ENCODE measurements around the gene GRK5.

Gene GRK5

GRCh38 chr10:119346095-119346832, 138.9 kb downstream of the GRK5 start:
- DNase-seq (ENCODE audit: extremely low spot score): no peak
- POLR2A ChIA-PET: interaction anchor here (0.6 kb wide), 1 partner anchor 9 kb away, joined by 3 read pairs; no protein-coding TSS in a partner anchor
- CTCF ChIA-PET: no interaction called here
- TF ChIP-seq HDGF (IDR thresholded peaks at IDR 0.05; ENCODE audit: borderline replicate concordance): no peak
- no peak for TF ChIP-seq SP1 (IDR thresholded peaks at IDR 0.05)
- no peak for TF ChIP-seq ELF4 (IDR thresholded peaks at IDR 0.05)
- no peak for TF ChIP-seq LEF1 (IDR thresholded peaks at IDR 0.05; ENCODE audit: borderline replicate concordance)
- TF ChIP-seq ZNF384 (IDR thresholded peaks at IDR 0.05): no peak
- no peak for TF ChIP-seq FOXK2 (IDR thresholded peaks at IDR 0.05)
- no peak for TF ChIP-seq TARDBP (IDR thresholded peaks at IDR 0.05)
- TF ChIP-seq FOXM1 (IDR thresholded peaks at IDR 0.05; ENCODE audit: borderline replicate concordance): no peak
- TF ChIP-seq FOXA1 (IDR thresholded peaks at IDR 0.05): no peak
- no peak for TF ChIP-seq SUZ12 (IDR thresholded peaks at IDR 0.05)
- TF ChIP-seq CTBP1 (IDR thresholded peaks at IDR 0.05; ENCODE audit: borderline replicate concordance): no peak
- TF ChIP-seq NFRKB (IDR thresholded peaks at IDR 0.05): no peak

- POLR2A ChIA-PET: interaction anchor here (1.4 kb wide), 1 partner anchor 140 kb away, joined by 4 read pairs; the partner anchor contains the start of gene GRK5
- no peak for DNase-seq (ENCODE audit: extremely low spot score)
- CTCF ChIA-PET: no interaction called here
- no peak for TF ChIP-seq CTBP1 (IDR thresholded peaks at IDR 0.05; ENCODE audit: borderline replicate concordance)
- no peak for TF ChIP-seq PKNOX1 (IDR thresholded peaks at IDR 0.05)
- no peak for TF ChIP-seq BHLHE40 (IDR thresholded peaks at IDR 0.05; ENCODE audit: borderline replicate concordance)
- no peak for TF ChIP-seq FOXA1 (IDR thresholded peaks at IDR 0.05)
- no peak for TF ChIP-seq TARDBP (IDR thresholded peaks at IDR 0.05)
- no peak for TF ChIP-seq NFRKB (IDR thresholded peaks at IDR 0.05)
- TF ChIP-seq ARNT (IDR thresholded peaks at IDR 0.05): no peak
- no peak for TF ChIP-seq ELF4 (IDR thresholded peaks at IDR 0.05)
- TF ChIP-seq FOXM1 (IDR thresholded peaks at IDR 0.05; ENCODE audit: borderline replicate concordance): no peak
Measured at GRCh38 chr10:119347181-119347974, 140.0 kb downstream of the GRK5 start.

DNA sequence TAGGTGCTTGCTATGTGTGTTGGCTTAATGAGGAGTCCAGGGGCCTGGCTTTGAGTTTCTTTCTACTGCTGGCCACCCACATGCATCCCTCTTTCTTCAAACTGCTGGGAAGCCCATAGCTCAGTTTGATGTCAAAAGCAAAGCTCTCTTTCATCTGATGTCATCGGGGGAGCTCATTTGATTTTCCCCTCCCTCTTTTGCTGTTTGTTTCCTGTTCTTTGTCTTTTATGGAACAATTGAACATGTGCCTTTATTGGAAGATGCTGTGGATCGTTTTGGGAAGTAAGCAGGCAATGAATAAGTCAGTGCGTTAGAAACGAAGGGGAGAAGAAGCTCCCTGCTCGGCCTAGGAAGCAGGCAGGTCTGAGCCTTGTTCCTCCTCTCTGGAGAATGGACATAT, 140.7 kb downstream of the GRK5 start:
- ChIA-PET CTCF (no interaction called here), POLR2A (interaction anchor here (1.4 kb wide), 1 partner anchor 141 kb away, joined by 4 read pairs; the partner anchor contains the start of gene GRK5)

GRCh38 chr10:119348516-119349240, 141.3 kb downstream of the GRK5 start:
- no peak for TF ChIP-seq SP1 (IDR thresholded peaks at IDR 0.05)
- no peak for TF ChIP-seq SUZ12 (IDR thresholded peaks at IDR 0.05)
- no peak for TF ChIP-seq NFRKB (IDR thresholded peaks at IDR 0.05)
- no peak for TF ChIP-seq CTBP1 (IDR thresholded peaks at IDR 0.05; ENCODE audit: borderline replicate concordance)
- TF ChIP-seq HDGF (IDR thresholded peaks at IDR 0.05; ENCODE audit: borderline replicate concordance): no peak
- no peak for TF ChIP-seq PKNOX1 (IDR thresholded peaks at IDR 0.05)
- no peak for TF ChIP-seq TARDBP (IDR thresholded peaks at IDR 0.05)
- TF ChIP-seq ARNT (IDR thresholded peaks at IDR 0.05): no peak
- no peak for TF ChIP-seq ZNF384 (IDR thresholded peaks at IDR 0.05)
- no peak for TF ChIP-seq FOXA1 (IDR thresholded peaks at IDR 0.05)
- no peak for TF ChIP-seq ELF4 (IDR thresholded peaks at IDR 0.05)
- TF ChIP-seq FOXM1 (IDR thresholded peaks at IDR 0.05; ENCODE audit: borderline replicate concordance): no peak
- TF ChIP-seq L3MBTL2 (conservative IDR thresholded peaks at IDR 0.05): no peak
- no peak for TF ChIP-seq FOXK2 (IDR thresholded peaks at IDR 0.05)
- no peak for TF ChIP-seq BHLHE40 (IDR thresholded peaks at IDR 0.05; ENCODE audit: borderline replicate concordance)
- TF ChIP-seq LEF1 (IDR thresholded peaks at IDR 0.05; ENCODE audit: borderline replicate concordance): no peak
- ChIA-PET POLR2A (interaction anchor here (1.4 kb wide), 1 partner anchor 141 kb away, joined by 4 read pairs; the partner anchor contains the start of gene GRK5), CTCF (no interaction called here)
- no peak for DNase-seq (ENCODE audit: extremely low spot score)

More for the DNA sequence above, 140.7 kb downstream of the GRK5 start:
- no peak for DNase-seq (ENCODE audit: extremely low spot score)
- TF ChIP-seq ZNF384 (IDR thresholded peaks at IDR 0.05): no peak
- no peak for TF ChIP-seq NFRKB (IDR thresholded peaks at IDR 0.05)
- no peak for TF ChIP-seq SUZ12 (IDR thresholded peaks at IDR 0.05)
- no peak for TF ChIP-seq SP1 (IDR thresholded peaks at IDR 0.05)
- TF ChIP-seq TARDBP (IDR thresholded peaks at IDR 0.05): no peak
- no peak for TF ChIP-seq ARNT (IDR thresholded peaks at IDR 0.05)
- no peak for TF ChIP-seq CTBP1 (IDR thresholded peaks at IDR 0.05; ENCODE audit: borderline replicate concordance)

- CTCF ChIA-PET: no interaction called here
- POLR2A ChIA-PET: no interaction called here
- no peak for DNase-seq (ENCODE audit: extremely low spot score)
- TF ChIP-seq ZNF384 (IDR thresholded peaks at IDR 0.05): no peak
Measured at GRCh38 chr10:119349341-119349740, 142.0 kb downstream of the GRK5 start.

- POLR2A ChIA-PET: no interaction called here
- CTCF ChIA-PET: no interaction called here
Measured at GRCh38 chr10:119349937-119350501, 142.6 kb downstream of the GRK5 start.

More at GRCh38 chr10:119349937-119350501, 142.6 kb downstream of the GRK5 start:
- no peak for TF ChIP-seq FOXM1 (IDR thresholded peaks at IDR 0.05; ENCODE audit: borderline replicate concordance)
- no peak for TF ChIP-seq ELF4 (IDR thresholded peaks at IDR 0.05)
- TF ChIP-seq FOXA1 (IDR thresholded peaks at IDR 0.05): no peak
- no peak for TF ChIP-seq ZNF384 (IDR thresholded peaks at IDR 0.05)
- no peak for TF ChIP-seq ARNT (IDR thresholded peaks at IDR 0.05)
- no peak for DNase-seq (ENCODE audit: extremely low spot score)

Measured in HEK293T (cell line).